ENCODE data around the gene TBC1D7. TPM values are rescaled to one million over a fixed set of nuclear protein-coding genes. Genes with fewer than 3 reads are reported as not detected.
"Not testable (repeated sequence)": the region's sequence is repeated elsewhere in the genome, so short reads cannot be mapped to it uniquely, and the experiment has no call there.

Gene TBC1D7
- polyA plus RNA-seq, 4 donors = 30.0 to 47.7 (median 38.4) TPM

- not testable (repeated sequence) for DNase-seq (ENCODE audit: low read depth in 4 of 4, low spot score in 3 of 4)
Observed at GRCh38 chr6:13326031-13326586, 2.2 kb downstream of the TBC1D7 start.

GRCh38 chr6:13319891-13320564 lies 8.3 kb downstream of the TBC1D7 start:
- no peak for DNase-seq (ENCODE audit: low read depth in 4 of 4, low spot score in 3 of 4)

GRCh38 chr6:13318821-13319220 lies 9.5 kb downstream of the TBC1D7 start:
- no peak for DNase-seq (ENCODE audit: low read depth in 4 of 4, low spot score in 3 of 4)

GRCh38 chr6:13315896-13316295 lies 12.4 kb downstream of the TBC1D7 start:
- no peak for DNase-seq (ENCODE audit: low read depth in 4 of 4, low spot score in 3 of 4)

- DNase-seq (ENCODE audit: low read depth in 4 of 4, low spot score in 3 of 4) = no peak
Observed at GRCh38 chr6:13314806-13315205, 13.5 kb downstream of the TBC1D7 start.

- no peak for DNase-seq (ENCODE audit: low read depth in 4 of 4, low spot score in 3 of 4)
Observed at GRCh38 chr6:13311155-13311554, 17.2 kb downstream of the TBC1D7 start.

GRCh38 chr6:13308332-13308731 lies 20.0 kb downstream of the TBC1D7 start:
- no peak for DNase-seq (ENCODE audit: low read depth in 4 of 4, low spot score in 3 of 4)

- DNase-seq (ENCODE audit: low read depth in 4 of 4, low spot score in 3 of 4) = no peak
Observed at GRCh38 chr6:13307508-13307995, 20.8 kb downstream of the TBC1D7 start.

DNA sequence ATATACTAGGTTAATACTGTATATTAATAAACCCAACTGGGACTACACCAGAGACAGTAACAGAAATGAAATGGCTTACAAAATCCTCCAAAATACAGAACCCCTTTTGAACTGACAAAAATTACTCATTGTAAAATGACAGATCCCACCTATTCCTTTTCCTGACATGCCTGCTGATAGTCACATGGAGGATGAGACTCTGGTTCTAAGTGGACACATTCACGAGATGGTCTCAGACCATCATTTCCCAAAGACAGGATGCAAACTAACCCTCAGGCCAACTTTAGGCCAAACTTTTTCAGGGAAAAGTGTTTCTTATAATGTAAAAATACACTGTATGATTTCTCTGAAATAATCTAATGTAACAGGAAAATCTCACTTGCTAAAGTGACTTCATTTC lies 22.5 kb downstream of the TBC1D7 start:
- DNase-seq (ENCODE audit: low read depth in 4 of 4, low spot score in 3 of 4) = no peak

- DNase-seq (ENCODE audit: low read depth in 4 of 4, low spot score in 3 of 4) = no peak
Observed at GRCh38 chr6:13305288-13305687, 23.0 kb downstream of the TBC1D7 start.

GRCh38 chr6:13304580-13305260 lies 23.6 kb downstream of the TBC1D7 start:
- DNase-seq (ENCODE audit: low read depth in 4 of 4, low spot score in 3 of 4) = no peak

DNA sequence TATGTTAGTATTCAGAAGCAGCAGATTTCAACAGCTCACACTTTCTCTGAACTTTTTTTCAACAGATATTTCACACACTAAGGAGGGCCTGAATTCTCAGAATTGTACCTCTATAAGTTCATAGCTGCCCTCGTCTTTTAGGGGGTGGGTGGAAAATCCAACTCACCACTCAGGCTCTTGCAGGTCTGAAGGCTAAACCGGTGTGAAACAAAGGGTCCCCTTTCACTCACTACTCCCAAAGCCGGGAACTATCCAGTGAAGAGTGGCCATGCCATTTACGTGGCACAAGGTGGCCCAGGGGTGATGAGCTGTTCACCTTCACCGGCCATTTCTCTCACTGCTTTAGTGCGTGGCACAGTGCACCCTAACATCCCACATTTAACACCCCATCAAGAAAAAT lies 24.2 kb downstream of the TBC1D7 start:
- no peak for DNase-seq (ENCODE audit: low read depth in 4 of 4, low spot score in 3 of 4)

DNA sequence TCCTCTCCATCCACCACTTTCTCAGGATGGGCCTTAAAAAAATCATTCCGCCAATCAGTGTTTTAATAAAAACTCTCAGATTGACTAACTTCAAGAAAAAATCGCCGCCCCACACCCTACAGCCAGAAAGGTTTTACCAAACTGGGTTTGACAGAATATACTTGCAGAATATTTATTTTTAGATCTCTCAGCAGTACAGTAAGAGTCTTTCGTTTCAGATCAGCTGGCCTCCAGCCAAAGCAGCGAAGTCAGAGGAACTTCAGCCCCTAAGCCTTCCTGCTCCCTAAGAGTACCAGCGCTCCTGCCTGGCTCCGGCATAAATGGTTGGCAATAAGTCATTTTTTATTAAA lies 24.7 kb downstream of the TBC1D7 start:
- no peak for DNase-seq (ENCODE audit: low read depth in 4 of 4, low spot score in 3 of 4)

- no peak for DNase-seq (ENCODE audit: low read depth in 4 of 4, low spot score in 3 of 4)
Observed at GRCh38 chr6:13302751-13303667, 25.3 kb downstream of the TBC1D7 start.

GRCh38 chr6:13302291-13302690 lies 26.0 kb downstream of the TBC1D7 start:
- no peak for DNase-seq (ENCODE audit: low read depth in 4 of 4, low spot score in 3 of 4)

DNA sequence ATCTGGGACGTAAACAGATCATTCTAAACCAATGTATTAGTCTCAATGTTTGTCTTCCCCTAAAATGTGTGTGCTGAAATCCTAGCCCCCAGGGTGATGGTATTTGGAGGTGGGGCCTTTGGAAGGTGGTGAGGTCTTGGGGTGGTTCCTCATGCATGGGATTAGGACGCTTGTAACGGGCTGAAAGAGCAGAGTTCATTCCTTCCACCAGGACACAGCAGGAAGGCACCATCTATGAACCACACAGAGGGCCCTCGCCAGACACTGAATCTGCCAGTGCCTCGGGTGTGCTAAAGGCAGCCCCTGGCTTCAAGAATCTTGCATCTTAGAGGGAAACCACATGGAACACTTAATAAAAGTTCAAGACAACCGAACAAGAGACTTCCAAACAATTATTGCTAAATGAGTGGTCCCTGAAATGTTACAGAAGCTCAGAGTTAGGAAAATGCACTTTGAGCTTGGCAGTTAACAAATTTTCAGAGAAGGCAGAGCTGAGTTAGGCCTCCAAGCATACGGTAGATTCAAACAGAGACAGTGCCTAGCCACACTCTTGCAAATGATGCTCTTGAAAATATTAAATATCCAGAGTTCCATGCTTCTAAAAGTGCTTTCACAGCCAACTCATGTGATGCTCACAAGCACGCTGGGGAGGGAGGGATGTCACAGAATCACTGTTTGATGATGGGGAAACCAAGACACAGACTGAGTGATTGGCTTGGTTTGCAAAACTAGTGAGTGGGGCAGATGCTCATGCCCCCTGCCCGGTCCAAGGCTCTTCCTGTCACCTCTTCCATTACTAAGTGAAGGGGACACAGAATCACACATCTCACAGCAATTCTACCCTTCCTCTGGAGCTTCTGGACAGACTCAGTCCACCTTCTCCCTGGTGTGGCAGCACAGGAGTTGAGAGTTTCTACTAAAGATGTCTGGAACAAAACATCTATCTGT lies 27.4 kb downstream of the TBC1D7 start:
- DNase-seq (ENCODE audit: low read depth in 4 of 4, low spot score in 3 of 4) = no peak

GRCh38 chr6:13299918-13300317 lies 28.4 kb downstream of the TBC1D7 start:
- DNase-seq (ENCODE audit: low read depth in 4 of 4, low spot score in 3 of 4) = no peak

- DNase-seq (ENCODE audit: low read depth in 4 of 4, low spot score in 3 of 4) = no peak
Observed at GRCh38 chr6:13299403-13299821, 28.9 kb downstream of the TBC1D7 start.

DNA sequence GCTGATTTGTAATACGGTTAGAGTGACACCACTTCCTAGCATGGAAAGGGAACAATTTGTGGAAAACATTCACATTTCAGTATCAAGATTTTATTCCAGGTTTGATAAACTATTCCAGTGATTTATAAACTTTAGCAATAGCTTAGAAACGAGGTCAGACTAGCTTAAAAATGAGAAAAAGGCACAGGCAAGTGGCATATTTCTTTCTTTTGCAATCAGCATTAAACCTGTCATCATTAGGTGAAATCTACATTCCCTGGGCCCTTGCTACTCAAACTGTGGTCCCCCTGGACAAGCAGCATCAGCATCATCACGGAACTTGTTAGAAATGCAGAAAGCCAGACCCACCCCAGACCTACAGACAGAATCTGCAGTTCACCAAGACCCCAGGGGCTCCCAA lies 29.9 kb downstream of the TBC1D7 start:
- no peak for DNase-seq (ENCODE audit: low read depth in 4 of 4, low spot score in 3 of 4)

- DNase-seq (ENCODE audit: low read depth in 4 of 4, low spot score in 3 of 4) = no peak
Observed at GRCh38 chr6:13297391-13297790, 30.9 kb downstream of the TBC1D7 start.
